Measurements from ENCODE around the gene THEMIS2.

THEMIS2 gene

DNA sequence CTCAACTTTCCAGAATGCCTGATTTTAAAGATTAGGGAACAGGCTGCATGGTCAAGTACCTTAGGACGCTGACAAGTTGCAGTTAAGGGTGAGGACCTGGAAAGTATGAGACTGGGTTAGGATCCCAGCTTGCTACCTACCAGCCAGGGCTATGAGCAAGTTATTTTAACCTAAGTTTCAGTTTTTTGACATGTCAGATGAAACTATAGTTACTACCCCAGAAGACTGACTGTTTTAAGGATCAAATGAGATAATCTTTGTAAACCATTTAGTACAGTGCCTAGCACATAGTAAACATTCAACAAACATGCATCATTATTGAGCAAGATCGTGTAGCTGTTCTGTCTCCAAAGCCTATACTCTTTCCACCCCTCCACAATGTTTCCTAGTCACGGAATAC lies 14.4 kb downstream of the THEMIS2 start:
- no peak for DNase-seq

DNA sequence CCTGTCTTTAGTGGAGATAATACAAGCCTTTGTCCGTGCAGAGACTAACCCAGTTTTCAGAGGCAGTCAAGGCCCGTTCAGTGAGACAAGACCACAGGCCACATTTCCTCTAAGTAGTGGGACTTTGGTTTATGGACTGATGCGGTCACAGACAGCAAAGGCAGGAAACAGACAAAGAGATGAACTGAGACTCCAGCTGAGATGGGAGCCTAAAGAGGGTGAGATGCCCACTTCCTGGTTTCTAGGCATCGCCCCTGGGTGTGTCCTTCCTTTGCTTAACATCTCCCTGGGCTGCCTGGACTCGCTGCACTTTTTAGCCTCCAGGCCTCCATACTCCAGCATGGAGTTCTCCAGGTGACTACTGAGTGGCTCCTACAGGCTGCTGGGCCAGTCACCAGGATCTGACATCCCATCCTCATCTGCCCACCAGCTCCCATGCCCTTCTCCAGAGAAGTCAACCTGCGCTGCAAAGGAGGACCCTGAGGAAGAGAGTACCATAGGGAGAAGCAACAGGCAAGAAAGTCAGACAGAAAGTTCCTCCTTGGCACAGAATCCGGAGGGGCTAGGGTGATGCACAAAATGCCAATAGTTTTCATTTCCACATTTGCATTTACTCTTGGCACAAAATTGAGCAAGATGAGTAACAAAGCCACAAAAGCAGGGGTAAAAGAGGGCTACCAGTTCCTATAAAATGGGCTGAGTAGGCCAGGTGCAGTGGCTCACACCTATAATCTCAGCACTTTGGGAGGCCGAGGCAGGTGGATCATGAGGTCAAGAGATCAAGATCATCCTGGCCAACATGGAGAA lies 15.1 kb downstream of the THEMIS2 start:
- no peak for DNase-seq

DNA sequence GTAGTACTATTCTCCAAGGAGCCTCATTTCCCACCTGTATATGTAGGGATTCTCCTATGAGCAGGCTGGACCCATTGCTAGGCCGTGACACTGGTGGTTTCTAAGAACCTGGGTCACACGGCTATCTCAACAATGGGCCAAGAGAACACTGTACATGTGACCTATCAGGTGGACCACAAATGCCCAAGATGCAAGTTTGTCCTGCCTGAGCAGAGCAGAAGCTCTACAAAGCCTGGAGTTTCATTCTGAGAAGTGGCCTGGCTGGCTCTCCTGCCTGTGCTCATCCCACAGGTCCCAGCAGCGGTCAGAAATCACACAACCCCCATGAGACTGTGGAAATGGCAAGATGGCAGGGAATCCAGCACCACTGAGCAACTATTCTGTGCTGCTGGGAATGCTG lies 17.2 kb downstream of the THEMIS2 start:
- DNase-seq: no peak

DNA sequence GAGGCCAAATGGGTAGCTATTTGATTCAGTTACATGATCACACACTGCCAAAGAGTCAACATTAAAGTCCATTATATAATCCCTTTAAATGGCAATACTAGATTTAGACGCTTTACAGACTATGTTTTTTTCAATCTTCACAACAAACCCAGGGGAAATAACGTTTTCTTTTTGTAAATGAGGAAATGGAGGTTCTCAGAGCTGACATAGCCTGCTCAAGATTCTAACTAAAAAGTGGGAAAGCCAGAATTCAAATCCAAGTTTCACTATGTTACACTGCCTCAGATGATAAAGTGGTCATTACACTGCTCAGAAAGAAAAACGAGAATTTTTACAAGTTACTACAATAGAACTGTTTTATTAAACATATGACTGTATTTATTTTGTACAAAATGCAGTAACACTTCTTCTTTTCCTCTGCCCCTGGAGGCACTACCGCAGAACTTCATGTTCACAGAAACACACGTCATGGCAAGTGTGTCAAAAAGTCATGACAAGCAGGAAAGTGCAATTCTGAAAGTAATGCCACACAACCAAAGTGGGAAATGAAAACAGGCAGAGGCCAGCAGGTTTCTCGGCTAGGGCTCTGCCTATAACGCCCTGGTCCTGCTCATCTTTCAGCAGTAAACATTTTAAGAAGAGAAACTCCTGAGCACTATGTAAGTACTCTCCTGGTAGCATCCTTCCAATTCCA lies 19.0 kb downstream of the THEMIS2 start:
- DNase-seq: no peak

DNA sequence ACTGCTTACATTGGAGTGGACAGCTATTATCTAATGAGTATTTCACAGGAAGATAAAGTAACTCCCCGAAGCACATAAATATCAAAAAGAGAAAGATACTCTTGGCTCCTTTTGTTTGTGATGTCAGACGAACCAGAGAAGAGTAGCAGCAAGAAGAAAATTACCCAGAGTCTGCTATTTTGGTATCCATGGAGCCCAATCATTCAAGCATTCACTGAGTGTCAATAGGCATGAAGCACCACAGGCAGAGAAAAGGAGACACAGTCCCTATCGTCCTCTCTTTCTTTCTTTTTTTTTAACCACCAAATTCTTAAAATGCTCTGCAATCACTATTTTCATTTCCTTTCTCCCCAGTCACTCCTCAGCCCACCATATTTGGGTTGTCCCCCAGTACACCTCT lies 22.2 kb downstream of the THEMIS2 start:
- no peak for DNase-seq

DNA sequence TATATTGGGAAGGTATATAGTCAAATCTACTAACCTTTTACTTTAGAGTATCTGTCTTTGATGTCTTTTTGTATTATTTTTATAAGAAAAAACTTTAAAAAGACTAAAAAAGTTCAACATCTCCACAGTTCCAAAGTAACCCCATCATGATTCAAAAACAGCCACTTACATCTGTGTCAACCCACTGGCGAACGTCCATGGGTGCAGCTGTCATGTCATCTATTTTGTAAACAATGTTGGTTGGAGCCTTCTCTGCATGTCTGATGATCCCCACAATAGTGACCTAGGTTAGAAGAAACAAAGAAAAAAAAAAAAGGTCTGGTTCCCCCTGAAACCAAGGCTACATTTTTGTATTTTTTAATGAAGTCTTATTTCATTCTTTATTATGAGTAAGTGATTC lies 34.4 kb downstream of the THEMIS2 start:
- DNase-seq: no peak

DNA sequence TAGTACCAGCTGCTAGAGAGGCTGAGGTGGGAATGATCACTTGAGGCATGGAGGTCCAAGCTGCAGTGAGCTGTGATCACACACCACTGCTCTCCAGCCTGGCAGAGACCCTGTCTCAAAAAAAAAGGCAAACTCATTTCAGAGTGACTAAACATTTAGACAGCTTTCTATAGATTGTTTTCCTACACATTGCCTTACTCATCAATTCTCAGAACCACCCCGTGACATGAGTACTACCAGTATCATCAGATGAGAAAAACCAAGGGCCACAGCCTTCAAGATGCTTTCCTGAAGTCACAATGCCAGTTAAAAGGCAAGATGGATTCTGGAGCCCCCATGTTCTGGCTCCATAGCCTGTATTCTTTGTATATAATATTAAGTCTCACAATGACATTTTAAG lies 40.1 kb downstream of the THEMIS2 start:
- DNase-seq: no peak

DNA sequence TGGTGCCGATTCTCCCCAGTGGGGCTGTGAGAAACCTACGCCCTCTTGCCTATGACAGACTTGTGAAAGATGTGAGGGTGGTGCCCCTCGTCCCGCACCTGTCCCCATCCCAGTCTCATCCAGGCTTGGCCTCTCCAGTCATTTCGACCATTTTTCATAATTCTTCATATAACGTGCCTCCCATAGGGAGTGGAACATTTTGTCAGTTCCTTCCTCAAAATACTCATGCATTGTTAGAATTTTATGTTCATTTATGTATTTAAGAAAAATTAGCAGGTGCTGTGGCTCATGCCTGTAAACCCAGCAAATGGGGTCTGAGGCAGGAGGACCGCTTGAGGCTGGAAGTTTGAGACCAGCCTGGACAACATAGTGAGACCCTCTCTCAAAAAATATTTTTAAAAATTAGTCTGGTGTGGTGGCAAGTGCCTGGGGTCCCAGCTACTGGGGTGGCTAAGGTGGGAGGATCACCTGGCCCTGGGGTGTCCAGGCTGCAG lies 42.8 kb downstream of the THEMIS2 start:
- DNase-seq: no peak

DNA sequence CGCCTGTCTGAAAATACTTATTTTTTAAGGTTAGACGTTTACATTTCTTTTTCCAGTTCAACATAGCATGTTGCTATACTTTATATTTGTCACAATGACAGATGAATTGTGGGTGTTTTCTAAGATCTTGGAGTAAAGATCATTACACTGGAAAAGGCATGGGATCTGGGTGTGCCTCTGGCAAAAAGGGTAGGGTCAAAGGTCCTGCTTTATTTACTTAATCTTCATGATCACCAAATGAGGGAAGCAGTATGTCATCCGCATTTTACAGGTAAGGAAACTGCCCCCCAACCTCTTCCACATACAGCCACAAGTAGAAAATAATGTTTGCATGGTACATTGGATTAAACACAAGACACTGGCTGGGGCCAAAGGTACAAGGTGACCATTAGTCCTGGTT lies 49.9 kb downstream of the THEMIS2 start:
- DNase-seq: no peak

DNA sequence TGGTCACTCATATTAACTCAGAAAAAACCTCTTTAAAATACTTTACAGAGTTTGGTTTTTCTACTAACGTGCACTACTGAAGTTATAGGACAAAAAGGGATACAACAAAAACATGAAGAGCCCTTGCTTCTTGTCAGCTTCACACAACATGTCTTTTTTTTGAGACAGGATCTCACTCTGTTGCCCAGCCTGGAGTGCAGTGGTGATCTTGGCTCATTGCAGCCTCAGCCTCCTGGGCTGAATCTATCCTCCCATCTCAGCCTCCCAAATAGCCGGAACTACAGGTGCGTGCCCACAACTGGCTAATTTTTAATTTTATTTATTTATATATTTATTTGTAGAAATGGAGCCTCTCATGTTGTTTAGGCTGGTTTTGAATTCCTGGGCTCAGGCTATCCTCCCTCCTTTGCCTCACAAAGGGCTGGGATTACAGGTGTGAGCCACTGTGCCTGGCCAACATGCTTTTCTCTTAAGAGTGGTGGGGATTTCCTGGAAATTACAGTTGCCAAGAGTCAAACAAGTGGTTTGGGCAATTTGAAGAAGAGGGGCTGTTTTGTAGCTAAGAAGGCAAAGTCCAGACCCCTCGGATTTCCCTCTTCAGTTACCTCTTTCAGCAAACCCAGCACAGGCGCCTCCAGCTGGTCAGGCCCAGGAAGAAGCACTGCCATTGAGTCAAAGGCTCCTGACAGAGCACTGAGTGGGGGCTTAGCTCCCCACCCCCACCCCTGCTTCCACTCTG lies 56.0 kb downstream of the THEMIS2 start:
- no peak for DNase-seq

DNA sequence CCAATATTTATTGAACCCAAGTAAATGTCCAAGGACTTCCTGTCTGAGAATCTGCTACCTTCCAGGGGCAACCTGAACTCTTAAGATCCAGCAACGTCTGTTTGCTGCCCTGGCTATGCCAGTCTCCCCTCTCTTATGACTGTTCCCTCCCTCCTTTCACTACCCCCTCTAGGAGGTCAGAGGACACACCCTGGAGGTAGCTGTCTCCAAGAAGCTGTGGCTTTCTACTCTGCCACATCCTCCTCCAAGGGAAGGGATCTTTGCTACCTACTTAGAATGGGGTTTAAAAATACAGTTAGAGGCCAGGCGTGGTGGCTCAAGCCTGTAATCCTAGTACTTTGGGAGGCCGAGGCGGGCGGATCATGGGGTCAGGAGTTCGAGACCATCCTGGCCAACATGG lies 58.8 kb downstream of the THEMIS2 start:
- DNase-seq: no peak

DNA sequence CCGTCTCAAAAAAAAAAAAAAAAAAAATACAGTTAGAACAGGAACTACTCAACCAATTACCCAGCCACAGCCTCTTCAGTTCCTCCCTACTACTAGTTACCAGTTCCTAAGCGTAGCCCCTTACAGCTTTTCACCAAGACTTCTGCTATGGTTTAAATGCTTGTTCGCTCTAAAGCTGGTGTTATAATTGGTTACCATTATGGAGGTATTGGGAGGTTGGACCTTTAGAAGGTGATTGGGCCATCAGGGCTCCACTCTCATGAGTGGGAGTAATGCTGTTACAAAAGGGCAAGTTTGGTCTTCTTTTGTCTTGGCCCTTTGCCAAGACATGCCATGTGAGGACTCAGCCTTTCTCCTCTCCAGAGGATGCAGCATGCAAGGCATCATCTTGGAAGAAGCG lies 59.4 kb downstream of the THEMIS2 start:
- DNase-seq: no peak

DNA sequence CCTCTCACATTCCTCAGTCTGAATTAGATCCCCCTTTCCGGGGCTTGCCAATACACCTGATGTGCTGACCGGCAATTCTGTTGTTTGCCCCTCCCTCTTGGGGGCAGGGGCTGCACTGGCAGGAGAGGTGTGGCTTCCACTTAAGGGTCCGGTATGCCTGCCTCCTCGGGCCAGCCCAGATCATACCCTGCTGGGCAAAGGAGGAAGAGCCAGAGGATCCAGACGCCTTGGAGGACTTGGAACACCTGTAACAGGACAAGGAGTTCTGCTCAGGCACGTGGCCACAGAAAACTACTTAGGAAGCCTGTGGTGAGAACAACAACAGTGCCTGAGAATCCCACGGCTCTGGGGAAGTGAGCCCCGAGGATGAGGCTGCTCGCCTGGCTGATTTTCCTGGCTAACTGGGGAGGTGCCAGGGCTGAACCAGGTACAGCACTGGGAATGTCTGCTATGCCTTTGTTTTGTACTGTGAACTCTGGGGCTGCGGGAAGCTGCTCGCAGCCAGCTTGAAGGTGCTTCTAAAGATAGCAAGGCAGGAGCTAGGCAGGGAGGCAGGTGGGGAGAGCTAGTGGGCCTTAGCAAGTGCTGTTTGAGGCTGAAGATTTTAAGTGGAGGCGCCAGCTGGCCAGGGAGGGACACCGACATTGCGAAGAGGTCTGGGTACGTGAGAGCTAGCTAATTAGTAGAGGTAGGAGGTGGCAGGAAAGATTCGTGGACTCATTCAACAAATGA lies 62.6 kb downstream of the THEMIS2 start, which contains the start of gene SMPDL3B:
Gene SMPDL3B, plus strand, starts transcription at position 183 of the 732 bp plus-strand sequence. Its CDS starts 184 bp downstream, at position 367.
- peak; percentile 45 for DNase-seq

DNA sequence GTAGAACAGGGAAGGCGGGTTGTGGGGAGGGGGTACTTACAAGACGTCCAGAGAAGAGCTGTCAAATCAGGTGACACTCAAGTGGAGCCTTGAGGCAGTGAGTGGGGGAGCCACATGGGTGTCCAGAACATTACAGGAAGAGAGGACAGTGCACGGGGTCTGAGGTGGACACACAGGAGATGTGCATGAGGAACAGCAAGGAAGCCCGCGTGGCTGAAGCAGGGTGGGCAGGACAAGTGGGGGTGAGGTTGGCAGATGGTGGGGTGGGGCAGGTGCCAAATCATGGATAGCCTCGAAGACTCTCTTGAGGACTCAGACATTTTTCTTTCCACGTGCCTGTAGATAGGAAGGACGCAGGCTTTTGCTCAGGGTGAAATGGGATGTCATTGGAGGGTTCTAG lies 63.4 kb downstream of the THEMIS2 start:
- DNase-seq: no peak

All from EL (cell line).